ENCODE data around the gene ASCC3.
"Not testable (repeated sequence)": the region's sequence is repeated elsewhere in the genome, so short reads cannot be mapped to it uniquely, and the experiment has no call there.

ASCC3 gene

GRCh38 chr6:100678027-100678426 lies 203.1 kb downstream of the ASCC3 start:
- in situ Hi-C loops (cut with MboI; ENCODE audit: low pct_unique_long_range_greater_than_20kb, low sequenced_read_pairs) = no loop called here
- no peak for DNase-seq

DNA sequence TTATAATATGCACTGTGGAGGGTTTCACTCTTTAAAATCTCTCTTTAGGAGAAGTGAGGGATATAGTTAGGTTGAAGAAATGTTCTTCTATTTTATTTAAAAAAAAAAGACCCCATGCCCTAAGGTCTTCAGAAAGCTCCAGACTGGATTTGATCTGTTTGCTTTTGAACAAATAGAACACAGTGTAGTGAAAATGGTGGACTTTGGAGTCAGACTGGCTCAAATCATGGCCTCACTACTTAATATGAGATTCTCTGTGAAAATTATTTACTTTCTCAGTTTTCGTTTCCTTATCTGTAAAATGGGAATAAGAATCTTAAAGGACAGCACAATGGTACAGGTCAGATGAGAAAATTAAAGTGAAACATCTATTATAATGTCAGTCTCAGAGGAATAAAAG lies 203.9 kb downstream of the ASCC3 start:
- in situ Hi-C loops (cut with MboI; ENCODE audit: low pct_unique_long_range_greater_than_20kb, low sequenced_read_pairs) = no loop called here
- no peak for DNase-seq

DNA sequence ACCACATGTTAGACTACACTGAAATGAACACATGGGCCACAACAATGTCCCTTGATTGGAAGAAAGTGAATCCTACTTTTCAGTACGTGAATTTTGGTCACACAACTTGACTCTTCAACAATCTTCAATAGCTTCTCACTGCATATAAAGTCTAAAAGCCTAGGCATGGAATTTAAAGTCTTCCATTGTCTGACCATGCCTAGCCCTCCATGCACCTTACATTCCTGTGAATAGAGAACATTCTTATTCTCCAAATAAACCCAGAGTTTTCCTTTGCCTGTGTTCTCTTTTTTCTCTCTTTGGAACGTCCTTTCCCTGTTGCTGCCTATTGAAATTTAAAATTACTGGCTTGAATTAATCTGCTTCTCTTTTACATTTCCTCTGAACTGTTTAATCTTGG lies 207.5 kb downstream of the ASCC3 start:
- no peak for DNase-seq
- in situ Hi-C loops (cut with MboI; ENCODE audit: low pct_unique_long_range_greater_than_20kb, low sequenced_read_pairs) = no loop called here

DNA sequence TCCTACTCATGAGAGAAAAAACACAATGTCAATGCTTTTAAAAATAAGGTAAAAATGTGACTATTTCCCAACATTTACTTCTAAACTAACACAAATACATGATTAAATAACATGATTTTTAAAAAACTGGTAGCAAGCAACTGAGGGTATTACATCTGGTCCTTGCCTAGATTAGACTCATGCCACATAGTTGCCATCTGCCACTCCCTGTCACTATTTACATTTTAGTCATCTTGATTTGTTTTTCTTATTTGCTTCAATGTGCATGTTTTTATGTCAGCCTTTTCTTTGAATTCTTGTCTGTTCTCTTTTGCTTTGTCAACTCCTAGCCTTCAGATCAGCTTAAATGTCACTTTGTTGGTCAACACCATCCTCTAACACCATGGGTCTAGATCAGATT lies 209.4 kb downstream of the ASCC3 start:
- in situ Hi-C loops (cut with MboI; ENCODE audit: low pct_unique_long_range_greater_than_20kb, low sequenced_read_pairs) = no loop called here
- DNase-seq = no peak

DNA sequence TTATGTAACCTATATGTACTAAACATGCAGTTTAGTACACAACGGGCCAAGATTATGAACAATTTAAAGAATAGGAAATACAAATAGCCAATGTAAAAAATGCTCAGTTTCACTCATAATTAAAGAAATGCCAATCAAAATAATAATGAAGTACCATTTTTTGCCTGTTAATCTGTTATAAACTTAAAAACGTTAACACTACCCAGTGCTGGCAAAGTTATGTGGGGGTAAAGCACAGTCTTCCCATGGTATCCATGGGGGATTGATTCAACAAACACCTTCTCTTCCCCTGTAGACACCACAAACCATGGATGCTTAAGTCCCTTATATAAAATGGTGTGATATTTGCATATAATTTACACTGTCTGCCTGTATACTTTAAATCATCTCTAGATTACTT lies 211.1 kb downstream of the ASCC3 start:
- DNase-seq = no peak
- in situ Hi-C loops (cut with MboI; ENCODE audit: low pct_unique_long_range_greater_than_20kb, low sequenced_read_pairs) = no loop called here

DNA sequence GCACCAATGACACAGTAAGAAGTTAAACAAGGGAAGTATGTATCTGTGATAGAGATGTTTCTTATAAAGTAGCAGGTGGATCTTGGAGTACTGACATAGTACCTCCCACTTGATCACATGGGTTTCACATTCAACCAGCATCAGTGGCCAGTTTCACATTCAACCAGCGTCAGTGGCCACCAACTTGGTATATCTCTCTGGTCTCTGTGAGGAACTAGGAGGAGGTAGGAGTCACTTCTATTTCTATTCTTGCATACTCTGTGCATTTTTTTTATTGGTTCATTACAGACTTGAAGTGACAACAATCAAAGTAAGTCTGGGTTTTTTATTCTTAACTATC lies 216.1 kb downstream of the ASCC3 start:
- in situ Hi-C loops (cut with MboI; ENCODE audit: low pct_unique_long_range_greater_than_20kb, low sequenced_read_pairs) = no loop called here

GRCh38 chr6:100664274-100665040 lies 216.7 kb downstream of the ASCC3 start:
- peak; percentile 15 for DNase-seq

More for the DNA sequence above, 216.1 kb downstream of the ASCC3 start:
- DNase-seq = no peak

DNA sequence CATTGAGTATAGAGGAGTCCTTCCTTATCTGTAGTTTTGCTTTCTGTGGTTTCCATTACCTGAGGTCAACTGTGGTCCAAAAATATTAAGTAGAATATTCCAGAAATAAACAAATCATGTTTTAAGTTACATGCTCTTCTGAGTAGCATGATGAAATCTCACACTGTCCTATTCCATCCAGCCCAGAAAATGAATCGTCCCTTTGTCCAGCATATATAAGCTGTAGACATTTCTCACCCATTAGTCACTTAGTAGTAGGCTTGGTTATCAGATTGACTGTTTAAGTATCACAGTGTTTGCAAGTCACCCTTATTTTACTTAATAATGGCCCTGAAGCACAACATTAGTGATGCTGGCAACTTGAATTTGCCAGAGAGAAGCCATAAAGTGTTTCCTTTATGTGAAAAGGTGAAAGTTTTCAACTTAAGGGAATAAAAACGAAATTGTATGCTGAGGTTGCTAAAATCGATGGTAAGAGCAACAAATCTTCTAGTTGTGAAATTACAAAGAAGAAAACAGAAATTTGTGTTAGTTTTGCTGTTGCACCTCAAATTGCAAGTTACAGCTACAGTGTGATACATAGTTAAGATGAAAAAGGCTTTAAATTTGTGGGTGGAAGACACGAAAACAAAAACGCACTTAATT lies 217.8 kb downstream of the ASCC3 start:
- no peak for DNase-seq
- in situ Hi-C loops (cut with MboI; ENCODE audit: low pct_unique_long_range_greater_than_20kb, low sequenced_read_pairs) = no loop called here

More at GRCh38 chr6:100664274-100665040, 216.7 kb downstream of the ASCC3 start:
- in situ Hi-C loops (cut with MboI; ENCODE audit: low pct_unique_long_range_greater_than_20kb, low sequenced_read_pairs) = no loop called here

DNA sequence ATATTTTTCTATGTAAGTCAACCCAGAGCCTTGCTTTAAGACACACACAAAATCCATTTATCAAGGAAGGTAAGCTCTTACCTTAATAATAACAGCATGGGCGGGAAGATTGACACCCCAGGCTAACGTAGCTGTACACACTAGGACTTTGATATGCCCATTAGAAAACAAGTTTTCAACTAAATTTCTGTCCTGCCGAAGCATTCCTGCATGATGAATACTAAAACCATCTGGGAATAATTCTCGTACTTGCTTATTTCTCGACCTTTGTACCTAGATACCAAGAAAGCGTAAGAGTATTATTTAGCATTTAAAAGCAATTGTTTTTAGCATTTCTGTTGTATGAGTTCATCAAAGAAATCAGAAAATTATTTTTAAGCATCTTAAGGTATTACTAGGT lies 218.9 kb downstream of the ASCC3 start:
- DNase-seq = no peak
- in situ Hi-C loops (cut with MboI; ENCODE audit: low pct_unique_long_range_greater_than_20kb, low sequenced_read_pairs) = no loop called here

- in situ Hi-C loops (cut with MboI; ENCODE audit: low pct_unique_long_range_greater_than_20kb, low sequenced_read_pairs) = no loop called here
- DNase-seq = no peak
Observed at GRCh38 chr6:100658486-100658885, 222.6 kb downstream of the ASCC3 start.

- DNase-seq = peak; percentile 22
- in situ Hi-C loops (cut with MboI; ENCODE audit: low pct_unique_long_range_greater_than_20kb, low sequenced_read_pairs) = no loop called here
Observed at GRCh38 chr6:100657678-100658330, 223.3 kb downstream of the ASCC3 start.

DNA sequence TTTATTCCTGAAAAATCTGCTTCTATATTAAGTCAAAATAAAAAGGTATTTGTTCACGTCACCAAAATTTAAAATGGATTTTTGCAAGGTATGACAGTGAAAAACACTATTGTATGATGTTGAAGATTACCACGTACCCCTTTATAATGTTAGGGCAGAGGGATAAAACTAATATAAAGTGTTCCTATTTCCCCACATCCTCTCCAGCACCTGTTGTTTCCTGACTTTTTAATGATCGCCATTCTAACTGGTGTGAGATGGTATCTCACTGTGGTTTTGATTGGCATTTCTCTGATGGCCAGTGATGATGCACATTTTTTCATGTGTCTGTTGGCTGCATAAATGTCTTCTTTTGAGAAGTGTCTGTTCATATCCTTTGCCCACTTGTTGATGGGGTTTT lies 240.0 kb downstream of the ASCC3 start:
- in situ Hi-C loops (cut with MboI; ENCODE audit: low pct_unique_long_range_greater_than_20kb, low sequenced_read_pairs); DNase-seq: not testable (repeated sequence)

DNA sequence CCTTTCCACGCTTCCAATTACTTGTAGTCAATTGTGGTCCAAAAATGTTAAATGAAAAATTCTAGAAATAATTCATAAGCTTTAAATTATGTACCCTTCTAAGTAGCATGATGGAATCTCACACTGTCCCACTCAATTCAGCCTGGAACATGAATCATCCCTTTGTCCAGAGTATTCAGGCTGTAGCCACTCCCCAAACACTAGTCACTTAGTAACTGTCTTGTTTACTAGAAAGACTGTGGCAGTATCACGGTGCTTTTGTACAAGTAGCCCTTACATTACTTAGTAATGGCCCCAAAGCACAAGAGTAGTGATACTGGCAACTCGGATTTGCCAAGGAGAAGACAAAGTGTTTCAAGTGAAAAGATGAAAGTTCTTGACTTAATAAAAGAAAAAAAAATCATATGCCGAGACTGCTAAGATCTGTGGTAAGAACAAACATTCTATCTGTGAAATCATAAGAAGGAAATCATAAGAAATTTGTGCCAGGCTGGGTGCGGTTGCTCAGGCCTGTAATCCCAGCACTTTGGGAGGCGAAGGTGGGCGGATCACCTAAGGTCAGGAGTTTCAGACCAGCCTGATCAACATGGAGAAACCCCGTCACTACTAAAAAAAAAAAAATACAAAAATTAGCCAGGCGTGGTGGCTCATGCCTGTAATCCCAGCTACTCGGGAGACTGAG lies 247.9 kb downstream of the ASCC3 start:
- DNase-seq = no peak
- in situ Hi-C loops (cut with MboI; ENCODE audit: low pct_unique_long_range_greater_than_20kb, low sequenced_read_pairs) = no loop called here

DNA sequence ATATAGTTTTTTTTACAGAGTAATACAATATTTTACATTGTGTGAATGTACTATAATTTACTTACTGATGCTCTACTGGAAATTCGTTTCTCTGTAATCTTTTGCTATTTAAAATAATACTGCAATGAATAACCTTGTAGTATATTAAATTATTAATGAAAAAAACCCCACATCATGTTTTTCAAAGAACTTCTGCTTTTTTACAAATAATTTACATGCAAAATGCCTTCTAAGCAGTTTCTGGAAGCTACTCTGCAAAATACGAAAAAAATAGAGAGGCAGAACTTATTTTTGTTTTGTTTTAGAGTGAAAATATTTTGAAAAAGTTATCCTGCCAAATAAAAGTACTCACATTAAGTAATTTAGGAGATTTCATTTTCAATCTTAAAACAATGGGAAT lies 250.6 kb downstream of the ASCC3 start:
- no peak for DNase-seq
- in situ Hi-C loops (cut with MboI; ENCODE audit: low pct_unique_long_range_greater_than_20kb, low sequenced_read_pairs) = no loop called here

- in situ Hi-C loops (cut with MboI; ENCODE audit: low pct_unique_long_range_greater_than_20kb, low sequenced_read_pairs) = no loop called here
- no peak for DNase-seq
Observed at GRCh38 chr6:100627911-100628758, 253.0 kb downstream of the ASCC3 start.

GRCh38 chr6:100626721-100627120 lies 254.4 kb downstream of the ASCC3 start:
- DNase-seq = no peak
- in situ Hi-C loops (cut with MboI; ENCODE audit: low pct_unique_long_range_greater_than_20kb, low sequenced_read_pairs) = no loop called here

DNA sequence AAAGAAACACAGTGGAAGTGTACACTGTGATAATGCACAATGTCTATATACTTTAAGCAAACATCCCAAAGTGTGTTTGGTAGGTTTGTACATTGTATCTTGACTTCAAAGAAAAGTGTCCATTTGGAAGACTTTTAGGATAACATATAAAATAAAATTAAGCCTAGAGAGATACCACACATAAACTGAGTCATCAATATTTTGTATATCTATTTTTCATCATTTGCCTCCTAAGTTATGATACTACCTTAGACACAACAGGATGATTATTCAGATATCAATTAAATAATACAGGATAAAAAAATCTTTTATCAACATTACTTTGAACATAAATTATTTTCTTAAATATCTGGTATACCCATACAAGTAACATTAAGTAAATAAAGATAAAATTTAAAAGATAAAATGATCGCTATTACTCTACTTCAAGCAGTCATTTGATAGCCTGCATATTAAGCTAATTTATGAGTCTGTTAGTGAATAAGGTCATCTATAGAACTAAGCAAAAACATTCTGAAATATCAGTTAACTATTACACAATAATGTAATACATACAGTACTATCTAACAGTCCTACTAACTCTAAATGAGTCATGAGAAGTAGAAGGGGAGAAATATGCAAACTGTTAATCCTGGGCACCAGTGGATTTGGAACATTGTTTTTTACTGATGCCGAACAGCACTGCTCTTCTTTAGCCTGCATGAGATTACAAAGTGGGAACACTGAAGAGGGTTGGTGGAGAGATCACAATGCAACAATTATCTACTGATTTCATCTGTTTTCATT lies 258.0 kb downstream of the ASCC3 start:
- DNase-seq = no peak
- in situ Hi-C loops (cut with MboI; ENCODE audit: low pct_unique_long_range_greater_than_20kb, low sequenced_read_pairs) = no loop called here

DNA sequence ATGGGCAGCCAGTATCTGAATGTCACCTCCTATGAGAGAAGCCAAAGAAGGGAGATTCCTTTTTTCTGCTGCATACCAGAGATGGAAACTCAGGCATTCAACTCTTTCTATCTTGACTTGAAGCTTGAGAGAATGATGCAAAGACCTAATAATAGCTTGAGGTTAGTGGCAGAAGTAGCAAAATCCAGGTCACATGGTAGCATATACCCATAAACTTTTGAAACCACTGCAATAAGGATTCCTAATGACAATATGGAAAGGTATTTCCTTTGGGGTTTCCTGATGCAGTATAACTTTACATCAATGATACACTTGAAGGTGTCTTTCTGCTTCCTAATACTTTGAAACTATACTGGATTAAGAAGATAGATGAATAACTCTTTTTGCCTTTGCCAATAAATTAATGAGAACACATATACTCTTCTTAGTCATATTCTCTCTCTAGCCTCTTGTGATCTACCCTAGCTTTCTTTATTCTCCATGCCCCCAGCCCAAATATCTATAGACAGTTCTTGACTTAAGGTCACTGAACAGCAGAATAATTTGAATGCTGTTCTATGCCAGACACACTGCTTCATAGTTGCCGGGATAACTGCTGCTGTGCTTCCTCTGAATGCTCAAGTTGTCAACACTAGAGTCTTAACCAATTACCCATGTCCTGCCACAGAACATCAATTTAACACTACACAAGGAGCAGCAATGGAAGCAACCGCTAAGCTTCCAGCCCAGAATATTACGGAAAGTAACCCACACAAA lies 260.9 kb downstream of the ASCC3 start:
- in situ Hi-C loops (cut with MboI; ENCODE audit: low pct_unique_long_range_greater_than_20kb, low sequenced_read_pairs) = no loop called here
- DNase-seq = no peak
